NCI-H510A treated with DMSO at 0.1 percent for 48 hours (cell line): Measurements from ENCODE around the gene DYNC1LI2.
"Not testable (repeated sequence)": the region's sequence is repeated elsewhere in the genome, so short reads cannot be mapped to it uniquely, and the experiment has no call there.

Experiments used
- DNase-seq: peaks from one replicate; lab custom pipeline; 2025; lab: John Stamatoyannopoulos, UW

Gene DYNC1LI2

DNA sequence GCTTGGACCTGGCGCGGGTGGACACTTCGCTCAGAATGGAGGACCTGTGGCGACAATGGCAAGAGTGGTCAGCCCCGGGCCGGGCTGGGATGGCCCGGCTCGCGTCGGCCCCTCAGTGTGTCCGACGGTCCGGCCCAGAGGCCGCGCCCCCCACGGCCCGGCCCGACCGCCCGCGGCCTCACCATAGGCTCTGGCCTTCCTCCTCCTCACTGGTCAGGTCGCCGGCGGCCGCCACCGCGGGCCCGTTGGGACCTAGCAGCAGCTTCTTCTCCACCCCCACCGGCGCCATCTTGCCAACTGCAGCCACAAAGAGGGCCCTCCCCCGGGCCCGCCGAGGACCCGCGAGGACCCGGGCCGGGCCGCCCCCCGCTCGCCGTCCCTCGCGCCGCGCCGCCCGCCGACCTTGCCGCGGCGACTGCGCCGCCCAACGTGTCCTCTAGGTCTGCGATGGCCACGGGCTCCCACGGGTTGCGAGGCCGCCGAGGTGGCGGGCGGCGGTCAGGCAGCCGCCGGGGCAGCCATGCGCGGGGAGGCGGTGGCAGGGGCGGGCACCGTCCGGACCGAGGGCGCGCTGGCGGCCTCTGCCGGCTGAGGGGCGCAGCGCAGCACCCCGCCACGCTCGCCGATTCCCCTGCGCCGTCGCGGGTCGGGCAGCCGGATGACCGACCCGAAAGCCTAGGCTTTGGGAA, at the start of gene DYNC1LI2:
TSS of gene DYNC1LI2 (minus strand) at position 307 of the 689 bp plus-strand sequence. CDS start at position 289, 18 bp downstream.
- peak; percentile 63 for DNase-seq

DNA sequence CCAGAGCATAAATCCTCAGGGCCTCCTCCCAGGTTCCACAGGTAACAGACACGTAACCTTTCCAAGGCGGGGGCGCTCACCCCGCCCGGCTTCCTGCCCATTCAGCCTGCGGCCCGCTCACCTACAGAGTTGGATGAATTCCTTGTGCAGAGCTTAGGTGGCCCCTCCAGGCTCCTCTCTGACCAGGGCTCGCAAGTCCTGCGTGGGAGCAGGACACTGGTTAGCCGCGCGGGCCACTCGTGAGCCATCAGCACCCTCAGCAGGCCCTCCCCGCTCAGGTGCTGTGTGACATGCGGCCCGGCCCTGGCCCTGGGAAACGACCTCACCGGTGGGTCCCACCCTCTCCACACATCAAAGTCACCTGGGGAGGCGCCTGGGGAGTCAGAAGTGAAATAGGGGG, 49.4 kb upstream of the DYNC1LI2 start:
- DNase-seq: no peak

DNA sequence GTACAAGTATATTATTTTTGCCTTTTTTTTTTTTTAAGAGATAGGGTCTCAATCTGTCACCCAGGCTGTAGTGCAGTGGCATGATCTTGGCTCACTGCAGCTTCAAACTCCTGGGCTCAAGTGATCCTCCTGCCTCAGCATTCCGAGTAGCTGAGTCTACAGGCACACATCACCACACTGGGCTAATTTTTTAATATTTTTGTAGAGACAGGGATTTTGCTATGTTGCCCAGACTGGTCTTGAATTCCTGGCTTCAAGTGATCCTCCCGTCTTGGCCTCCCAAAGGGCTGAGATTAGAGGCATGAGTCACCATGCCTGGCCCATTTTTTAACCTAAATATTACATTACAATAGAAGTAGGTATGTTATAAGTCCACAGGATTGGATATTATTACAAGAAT, 46.8 kb upstream of the DYNC1LI2 start:
- DNase-seq: no peak

DNA sequence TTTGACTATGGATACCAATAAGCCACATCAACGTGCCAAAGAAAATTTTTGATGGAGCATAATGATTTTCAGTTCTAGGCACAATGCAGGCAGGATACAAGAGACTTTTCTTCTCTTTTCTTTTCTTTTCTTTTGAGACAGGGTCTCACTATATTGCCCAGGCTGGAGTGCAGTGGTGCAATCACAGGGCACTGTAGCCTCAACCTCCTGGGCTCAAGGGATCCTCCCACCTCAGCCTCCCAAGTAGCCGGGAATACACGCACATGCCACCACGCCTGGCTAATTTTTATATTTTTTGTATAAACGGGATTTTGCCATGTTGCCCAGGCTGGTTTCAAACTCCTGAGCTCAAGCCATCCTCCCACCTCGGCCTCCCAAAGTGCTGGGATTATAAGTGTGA, 42.6 kb upstream of the DYNC1LI2 start:
- not testable (repeated sequence) for DNase-seq

DNA sequence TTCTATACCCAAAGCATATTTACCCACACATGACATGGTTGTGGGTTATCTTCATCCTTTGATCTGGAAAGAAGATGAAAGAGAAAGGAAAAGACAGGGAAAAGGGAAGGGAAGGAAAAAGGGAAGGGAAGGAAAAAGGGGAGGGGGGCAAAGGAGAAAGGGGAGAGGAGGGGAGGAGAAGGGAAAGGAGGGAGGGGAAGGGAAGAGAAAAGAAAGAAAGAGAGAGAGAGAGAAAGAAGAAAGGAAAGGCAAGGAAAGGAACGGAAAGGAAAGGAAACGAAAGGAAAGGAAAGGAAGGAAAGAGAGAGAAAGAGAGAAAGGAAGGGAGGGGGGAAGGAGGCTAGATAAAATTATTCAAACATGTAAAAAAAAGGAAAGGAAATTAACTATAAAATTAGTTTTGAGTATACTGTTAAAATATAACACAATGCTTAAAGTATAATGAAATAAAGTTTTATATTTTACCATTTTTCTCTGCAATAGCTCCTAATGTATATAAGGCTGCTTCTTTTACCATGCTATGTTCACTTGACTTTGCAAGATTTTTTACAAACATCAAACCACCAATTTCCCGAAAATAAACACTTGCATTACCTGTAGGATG, 38.8 kb upstream of the DYNC1LI2 start:
- no peak for DNase-seq

DNA sequence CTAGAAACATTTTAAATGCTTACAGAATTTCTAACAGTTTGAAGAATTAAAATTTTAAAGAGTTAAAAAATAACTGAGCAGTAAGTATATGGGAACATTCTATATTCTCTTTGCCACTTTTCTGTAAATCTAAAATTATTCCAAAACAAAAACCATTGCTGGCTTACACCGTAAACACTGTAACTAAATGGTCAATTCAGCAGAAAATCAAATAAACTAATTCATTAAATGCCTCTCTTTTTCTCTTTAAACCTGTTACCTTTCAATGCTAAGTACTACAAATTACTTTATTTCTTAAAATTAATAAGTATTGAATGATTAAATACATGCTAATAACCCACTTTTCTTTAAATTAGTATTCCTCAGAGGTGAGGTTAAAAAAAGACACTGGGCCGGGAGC, 36.0 kb upstream of the DYNC1LI2 start:
- no peak for DNase-seq

DNA sequence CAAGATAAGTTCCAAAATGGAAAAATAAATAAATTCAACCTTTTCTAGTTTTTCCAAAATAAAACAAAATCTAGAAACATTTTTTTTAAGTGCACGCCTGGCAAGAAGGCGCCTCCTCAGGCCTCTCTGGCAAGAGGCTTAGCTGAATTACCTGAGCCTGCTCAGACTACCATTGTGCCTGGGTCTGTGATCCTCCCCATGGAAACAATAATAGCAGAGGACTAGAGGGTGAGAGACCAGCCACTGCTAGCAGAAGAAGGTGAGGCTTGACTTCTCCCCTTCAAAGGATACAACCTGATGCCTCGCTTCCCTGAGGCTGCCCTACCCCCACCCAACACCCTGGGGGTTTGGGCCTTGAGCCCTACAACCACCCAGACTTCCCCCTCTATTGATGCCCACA, 35.1 kb upstream of the DYNC1LI2 start:
- DNase-seq: no peak

DNA sequence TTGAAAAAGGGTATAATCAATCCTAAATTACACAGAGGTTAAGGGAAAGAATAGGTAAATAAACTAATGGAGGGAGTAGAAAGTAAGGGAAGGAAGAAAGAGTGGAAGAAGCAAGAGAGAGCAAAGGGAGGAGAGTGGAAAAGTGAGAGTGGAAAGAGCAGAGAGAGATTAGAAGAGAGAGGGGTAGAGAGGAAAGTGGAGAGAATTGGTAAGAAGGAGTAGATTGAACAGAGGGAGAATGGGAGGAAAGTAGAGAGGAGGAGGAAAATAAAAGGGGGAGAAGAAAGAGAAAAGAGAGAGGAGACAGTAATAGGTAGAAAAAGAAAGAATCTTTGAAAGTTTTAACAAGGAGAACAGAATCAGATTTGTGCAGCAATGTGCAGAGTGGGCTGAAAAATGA, 25.0 kb upstream of the DYNC1LI2 start:
- no peak for DNase-seq

DNA sequence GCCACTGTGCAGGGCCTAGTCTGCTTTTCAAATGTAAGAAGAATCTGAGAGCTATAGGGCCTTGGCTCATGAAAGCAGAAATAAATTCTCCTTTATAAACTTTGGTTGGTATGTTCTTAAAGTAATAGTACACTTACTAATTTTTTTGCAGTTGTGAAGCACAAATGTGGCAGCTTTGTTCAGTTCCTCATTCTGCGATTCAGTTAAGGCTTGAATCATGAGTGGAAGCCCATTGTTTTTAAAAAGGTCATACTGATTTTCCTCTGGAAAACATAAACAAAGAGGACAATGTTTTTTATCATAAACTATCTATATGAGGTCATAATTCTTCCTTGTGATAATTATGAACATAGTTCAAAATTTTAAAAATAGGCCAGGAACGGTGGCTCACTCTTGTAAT, 23.6 kb upstream of the DYNC1LI2 start:
- DNase-seq: no peak

DNA sequence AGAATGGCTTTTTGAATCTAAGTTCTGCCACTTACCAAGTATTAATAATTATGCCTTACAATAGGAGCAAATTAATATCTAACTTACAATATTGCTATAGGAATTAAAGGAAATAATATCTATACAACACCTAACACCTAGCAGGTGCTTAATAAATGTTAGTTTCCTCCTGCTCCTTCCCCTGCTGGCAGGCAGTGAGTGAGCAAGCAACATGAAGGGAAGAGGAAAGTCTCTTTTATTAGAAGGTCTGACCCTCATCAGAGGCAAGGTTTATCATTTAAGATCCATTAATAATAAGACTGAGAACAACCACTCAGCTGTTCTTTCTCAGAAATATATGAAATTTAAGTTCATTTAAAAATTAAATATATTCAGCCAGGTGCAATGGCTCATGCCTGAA, 6.7 kb upstream of the DYNC1LI2 start:
- DNase-seq: no peak

DNA sequence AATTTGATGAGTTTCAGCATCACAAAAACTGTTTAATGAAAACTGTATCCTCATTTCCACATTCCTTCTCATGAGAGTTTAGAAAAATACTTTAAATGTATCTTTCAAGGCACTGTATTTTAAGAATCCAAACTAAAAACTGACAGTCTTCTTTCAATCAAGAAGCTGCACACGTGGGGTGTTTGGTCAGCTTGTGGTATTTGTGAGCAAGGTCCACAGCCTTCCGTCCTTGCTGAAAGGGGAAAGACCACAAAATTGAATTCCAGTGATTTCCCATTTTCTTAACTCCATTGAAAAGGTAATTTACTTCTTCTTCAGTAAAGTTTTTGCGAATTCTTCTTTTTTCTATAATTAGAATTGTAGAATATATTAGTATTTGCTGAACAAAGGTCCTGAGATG, 3.4 kb upstream of the DYNC1LI2 start:
- no peak for DNase-seq

DNA sequence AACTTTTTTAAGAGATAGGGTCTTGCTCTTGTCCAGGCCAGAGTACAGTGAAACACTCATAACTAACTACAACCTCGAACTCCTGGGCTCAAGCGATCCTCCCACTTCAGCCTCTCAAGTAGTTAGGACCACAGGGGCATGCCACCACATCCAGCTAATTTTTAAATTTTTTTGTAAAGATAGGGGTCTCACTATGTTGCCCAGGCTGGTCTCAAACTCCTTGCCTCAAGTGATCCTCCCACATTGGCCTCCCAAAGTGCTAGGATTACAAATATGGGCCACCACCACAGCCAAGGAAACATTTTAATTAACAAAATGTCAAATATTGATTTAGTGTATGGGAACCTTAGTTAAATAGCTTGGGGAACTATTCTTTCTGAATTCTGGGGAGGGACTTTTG, 2.8 kb upstream of the DYNC1LI2 start:
- DNase-seq: no peak

DNA sequence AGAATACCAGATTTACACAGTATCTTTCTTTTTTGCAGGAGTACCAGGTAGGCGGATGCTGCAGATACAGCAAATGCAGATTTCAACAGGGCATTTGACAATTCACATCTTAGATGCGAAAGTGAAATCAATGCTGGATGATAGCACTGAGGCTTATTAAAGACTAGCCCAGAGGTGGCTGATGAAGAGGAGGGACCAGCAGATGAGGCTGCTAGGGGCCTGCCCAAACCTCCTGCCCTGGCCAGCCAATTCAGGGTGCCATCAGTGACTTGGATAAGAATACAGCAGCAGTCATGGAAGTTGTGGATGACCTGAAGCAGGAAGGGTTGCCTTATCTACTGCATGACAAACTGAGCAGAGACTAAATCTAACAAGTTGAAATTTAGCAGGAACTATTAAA, 1.5 kb upstream of the DYNC1LI2 start:
- DNase-seq: no peak

DNA sequence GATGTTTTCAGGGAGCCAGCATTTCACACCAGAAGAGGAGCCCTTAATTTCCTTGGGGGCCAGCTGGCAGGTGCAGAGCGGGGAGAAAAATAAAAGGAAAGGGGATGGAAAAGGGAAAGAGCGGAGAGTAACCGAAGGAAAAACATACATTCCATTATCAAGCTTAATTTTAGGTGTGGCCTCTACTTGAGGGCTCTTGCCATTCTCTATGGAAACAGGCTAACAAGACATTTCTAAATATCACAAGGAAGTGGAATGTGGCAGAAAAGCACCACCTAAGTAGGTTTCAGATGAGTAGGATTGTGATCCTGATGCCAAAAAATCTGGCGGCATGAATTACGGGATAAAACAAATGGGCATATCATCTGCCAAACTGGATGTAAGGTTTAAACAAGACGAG, 970 bp upstream of the DYNC1LI2 start:
- DNase-seq: no peak

DNA sequence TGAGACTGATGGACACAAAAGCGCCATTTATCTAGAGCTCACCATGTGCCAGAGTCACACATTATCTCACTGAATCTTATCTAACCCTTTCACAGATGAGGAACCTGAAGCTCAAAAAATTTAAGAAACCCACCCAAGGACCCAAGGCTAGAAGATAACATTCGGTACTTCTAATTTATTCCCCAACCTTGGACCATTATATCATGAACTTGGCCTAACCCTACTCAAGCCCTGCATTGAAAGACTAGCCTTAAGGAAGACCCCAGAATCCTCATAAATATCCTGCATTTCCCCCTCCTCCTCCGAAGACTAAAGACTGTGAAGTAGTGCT, 548 bp upstream of the DYNC1LI2 start:
- no peak for DNase-seq

DNA sequence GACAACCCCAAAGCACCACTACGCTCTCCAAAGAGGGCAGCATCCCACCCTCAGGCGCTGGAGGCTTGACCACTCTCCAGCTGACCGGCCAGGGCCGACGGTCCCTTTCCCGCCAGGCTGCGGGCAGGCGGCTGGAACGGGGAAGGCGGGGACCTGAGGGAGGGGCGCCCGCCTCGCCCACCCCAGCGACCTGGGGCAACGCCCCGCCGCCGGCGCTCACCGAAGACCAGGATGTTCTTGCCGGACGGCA, 431 bp downstream of the DYNC1LI2 start:
- no peak for DNase-seq

DNA sequence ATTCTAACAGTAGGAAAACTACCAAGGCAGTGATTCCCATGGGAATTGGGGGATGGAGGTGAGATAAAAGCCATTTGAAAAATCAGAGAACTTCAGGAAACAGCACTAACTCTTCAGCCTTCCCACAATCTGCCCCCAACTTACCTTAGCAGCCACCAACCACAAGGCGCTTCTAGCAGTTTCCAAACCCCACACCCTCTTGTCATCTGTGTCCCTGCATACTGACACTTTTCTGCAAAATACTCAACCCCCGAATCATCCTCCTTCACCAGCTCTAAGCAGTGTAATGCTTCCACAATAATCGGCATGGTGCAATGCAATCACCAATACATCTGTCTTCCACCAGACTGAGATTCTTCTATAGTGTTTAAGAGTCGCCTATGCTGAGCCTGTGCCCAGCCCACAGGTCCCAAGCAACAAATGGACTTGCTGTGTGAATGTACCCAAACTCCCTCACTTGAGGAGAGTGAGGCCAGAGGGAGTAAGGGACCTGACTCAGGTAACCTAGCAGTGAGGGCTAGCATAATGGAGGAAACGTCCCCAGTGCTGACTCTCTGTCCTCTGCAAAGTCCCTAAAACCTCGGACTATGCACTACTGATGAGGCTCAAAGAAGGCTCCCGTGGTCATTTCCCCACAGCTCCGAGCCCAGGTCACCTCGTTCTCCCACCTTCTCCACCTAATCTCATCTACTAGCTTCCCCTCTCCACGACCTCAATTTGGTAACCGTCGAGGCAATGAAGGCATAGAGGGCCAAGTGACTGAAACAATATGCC, 943 bp downstream of the DYNC1LI2 start:
- no peak for DNase-seq

DNA sequence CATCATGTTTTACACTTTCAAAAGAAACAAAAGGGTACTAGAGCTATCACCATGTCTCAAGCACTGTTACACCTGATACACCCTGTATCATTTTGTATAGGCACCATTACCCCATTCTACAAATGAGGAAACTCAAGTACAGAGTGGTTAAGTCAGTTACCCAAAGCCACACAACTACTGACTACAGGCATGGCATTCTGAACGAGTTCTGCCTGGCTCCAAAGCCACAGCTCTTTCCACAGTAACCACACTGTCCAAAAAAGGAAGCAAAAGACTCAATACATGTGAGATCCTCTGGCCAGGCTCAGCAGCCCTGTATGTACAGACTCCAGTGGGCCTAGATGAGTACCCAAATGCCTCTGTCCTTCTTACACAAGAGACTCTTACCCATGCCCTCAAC, 4.7 kb downstream of the DYNC1LI2 start:
- DNase-seq: no peak

DNA sequence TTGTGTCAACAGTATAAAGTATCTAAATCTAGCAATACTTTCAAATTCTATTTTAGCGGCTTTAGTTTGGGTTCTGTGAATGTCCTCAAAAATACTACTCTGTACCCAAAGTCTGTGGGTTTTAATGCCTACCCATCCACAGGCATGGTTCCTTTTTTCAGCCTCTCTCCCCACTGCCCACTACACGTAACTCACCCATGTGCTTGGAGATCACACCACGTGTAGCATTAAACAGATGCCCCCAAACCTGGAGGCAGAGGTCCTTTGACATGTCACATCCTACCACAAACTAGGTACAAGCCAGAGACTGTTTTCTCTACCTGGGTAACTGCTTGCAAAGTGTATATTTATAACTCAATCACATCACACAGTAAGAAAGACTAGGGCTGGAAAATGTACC, 5.4 kb downstream of the DYNC1LI2 start:
- DNase-seq: no peak

DNA sequence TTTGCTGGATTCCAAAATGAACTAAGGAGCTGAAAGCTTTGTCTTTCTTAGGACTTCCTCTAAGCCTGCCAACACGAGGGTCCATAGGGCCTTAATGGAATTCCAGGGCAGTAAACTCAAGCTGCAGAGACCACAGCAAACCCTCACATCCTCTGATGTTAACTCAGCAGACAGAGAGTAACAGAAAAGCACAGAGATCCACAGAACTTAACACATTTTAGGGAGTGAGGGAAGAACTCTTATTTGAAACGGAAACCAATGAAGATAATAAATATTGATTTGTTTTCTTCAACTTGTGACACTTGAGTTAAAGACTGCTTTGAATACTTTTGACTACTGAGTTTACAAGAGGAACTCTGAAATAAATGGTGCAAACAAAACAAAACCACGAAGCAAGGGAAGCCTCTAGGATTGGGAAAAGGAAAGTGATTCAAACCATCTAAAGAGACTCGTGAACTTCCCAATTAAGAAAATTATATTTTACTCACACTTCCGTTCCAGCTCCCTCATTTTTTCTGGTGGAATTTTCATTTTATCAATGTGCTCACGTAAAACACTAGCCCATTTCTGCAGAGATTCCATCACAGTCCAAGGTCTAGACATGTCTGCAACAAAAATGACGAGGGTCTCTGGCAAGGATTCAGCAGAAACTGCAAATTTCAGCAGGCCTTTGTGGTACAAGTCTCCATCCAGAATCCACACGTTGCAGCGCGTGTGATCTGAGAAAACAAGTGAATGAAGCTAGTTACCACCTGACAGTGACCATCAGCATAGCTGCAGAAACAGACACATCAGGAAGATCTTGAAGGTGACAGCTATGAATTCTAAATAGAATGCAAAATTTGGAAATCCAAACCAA, 9.2 kb downstream of the DYNC1LI2 start:
- DNase-seq: no peak

DNA sequence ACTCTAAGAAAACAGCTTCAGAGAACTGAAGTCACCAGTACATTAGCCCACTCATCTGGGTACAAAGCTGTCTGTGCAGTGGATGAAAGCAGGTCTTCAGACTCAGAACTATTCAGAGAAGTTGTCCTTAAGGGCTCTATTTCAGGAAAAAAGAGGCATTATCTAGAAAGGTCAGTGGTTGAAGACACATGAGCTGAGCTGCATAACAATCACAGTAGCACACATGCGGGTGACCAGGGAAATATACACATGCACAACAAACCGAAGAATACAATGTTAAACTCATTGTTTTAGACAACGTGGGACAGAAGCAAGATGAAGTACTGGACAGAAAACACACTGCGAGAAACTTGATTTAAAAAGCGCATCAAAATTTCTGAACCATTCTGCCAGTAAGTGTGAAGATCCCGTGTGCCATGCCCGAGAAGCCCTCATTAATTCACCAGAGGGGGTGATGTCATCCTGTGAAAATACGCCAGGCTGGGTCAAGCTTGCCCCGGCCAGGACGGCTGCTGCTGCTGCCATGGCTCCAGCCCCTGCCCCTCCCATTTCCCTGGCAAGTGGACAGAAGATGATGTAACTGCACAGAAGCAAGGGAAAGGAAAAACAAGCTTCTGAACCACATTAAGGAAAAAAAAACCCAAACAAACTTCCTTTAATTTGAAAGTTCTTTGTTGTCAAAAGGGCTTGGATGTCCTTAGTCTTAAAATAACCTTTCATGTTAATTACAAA, 10.1 kb downstream of the DYNC1LI2 start:
- DNase-seq: no peak

DNA sequence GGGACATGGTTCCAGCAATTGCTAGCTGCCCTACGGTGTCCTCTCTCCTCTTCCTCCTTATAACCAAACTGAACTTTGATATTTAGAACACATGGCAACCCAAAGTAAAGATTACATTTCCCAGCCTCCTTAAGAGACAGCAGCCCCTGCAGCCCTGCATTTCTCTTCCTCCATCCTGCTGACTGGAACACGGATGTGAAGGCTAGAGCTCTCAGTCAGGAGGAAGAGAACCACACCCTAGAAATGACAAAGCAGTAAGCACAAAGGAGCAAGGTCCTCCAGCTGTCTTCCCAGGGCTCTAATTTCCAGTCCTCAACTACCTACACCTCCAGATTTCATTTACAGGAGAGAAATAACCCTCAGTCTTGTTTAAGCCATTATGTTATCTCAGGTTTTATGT, 10.9 kb downstream of the DYNC1LI2 start:
- no peak for DNase-seq
